Activated CD4-positive, alpha-beta T cell treated with anti-CD3 and anti-CD28 coated beads, Interleukin-2, amount 10 ng/mL, durations not matched to agents 24 days and 14 days (primary cell): ENCODE results near the gene LEPR. TPM values are rescaled to one million over a fixed set of nuclear protein-coding genes. Genes with fewer than 3 reads are reported as not detected.

Source experiments
- DNase-seq: peaks from one replicate; pipeline ENCODE4 v3.0.0; 2022
- H3K27ac Mint-ChIP-seq: one replicate; pipeline ENCODE4 v1.8.0; 2022; ENCODE audit warnings: mild to moderate bottlenecking, mixed read lengths
- H3K27me3 Mint-ChIP-seq: one replicate; pipeline ENCODE4 v1.8.0; 2022; ENCODE audit warnings: mixed read lengths
- H3K36me3 Mint-ChIP-seq: one replicate; pipeline ENCODE4 v1.8.0; 2022; ENCODE audit warnings: low read depth, mild to moderate bottlenecking, mixed read lengths
- H3K4me1 Mint-ChIP-seq: one replicate; pipeline ENCODE4 v1.8.0; 2021; ENCODE audit warnings: mixed read lengths
- H3K4me3 Mint-ChIP-seq: one replicate; pipeline ENCODE4 v1.8.0; 2022; ENCODE audit warnings: mild to moderate bottlenecking, moderate library complexity, mixed read lengths
- H3K9me3 Mint-ChIP-seq: one replicate; pipeline ENCODE4 v1.8.0; 2021; ENCODE audit warnings: mixed read lengths
- intact Hi-C: fragments of 100-400 bp; cut with micrococcal nuclease; formaldehyde crosslinking; loops from one replicate; pipeline ENCODE4 v1.15.1; 2023
- total RNA-seq: library from RNA; stranded (reverse); gene quantifications from 2 replicates; pipeline ENCODE4 v1.2.3, GENCODE V29; 2022

LEPR gene
- total RNA-seq, 1 donor from 2014 or later: 1.1 TPM

- Mint-ChIP-seq H3K4me3 (peak overlapping the region; percentile 38), H3K36me3 (peaks cover 20% of the 10 kb centered on the region), H3K4me1 (peaks cover 71% of the 10 kb centered on the region), H3K27me3 (no peaks in the 10 kb centered on the region), H3K27ac (peak overlapping the region; percentile 54), H3K9me3 (peaks cover 4% of the 10 kb centered on the region)
- intact Hi-C loops: loop anchor here (1.0 to 10.0 kb wide), 10 partner anchors 26 to 978 kb away; partner anchors contain the start of genes AK4, LEPR and LEPROT
- no peak for DNase-seq
Observed at GRCh38 chr1:65393928-65394327, 26.5 kb upstream of the LEPR start.

- Mint-ChIP-seq H3K4me3 (peak overlapping the region; percentile 22), H3K27me3 (no peaks in the 10 kb centered on the region), H3K4me1 (peaks cover 66% of the 10 kb centered on the region), H3K9me3 (peaks cover 4% of the 10 kb centered on the region), H3K27ac (peak overlapping the region; percentile 69), H3K36me3 (peaks cover 26% of the 10 kb centered on the region)
- intact Hi-C loops: loop anchor here (1.0 to 10.0 kb wide), 6 partner anchors 163 to 881 kb away; partner anchors contain the start of gene AK4
- DNase-seq: peak; percentile 75
Observed at GRCh38 chr1:65395887-65396612, 24.4 kb upstream of the LEPR start.

- Mint-ChIP-seq H3K36me3 (peaks cover 25% of the 10 kb centered on the region), H3K27me3 (no peaks in the 10 kb centered on the region), H3K4me1 (peaks cover 51% of the 10 kb centered on the region), H3K9me3 (peaks cover 4% of the 10 kb centered on the region), H3K27ac (peak overlapping the region; percentile 27), H3K4me3 (no peak overlapping the region)
- intact Hi-C loops: loop anchor here (5.0 to 10.0 kb wide), 4 partner anchors 253 to 879 kb away; partner anchors contain the start of gene AK4
- peak; percentile 46 for DNase-seq
Observed at GRCh38 chr1:65398083-65398482, 22.4 kb upstream of the LEPR start.

DNA sequence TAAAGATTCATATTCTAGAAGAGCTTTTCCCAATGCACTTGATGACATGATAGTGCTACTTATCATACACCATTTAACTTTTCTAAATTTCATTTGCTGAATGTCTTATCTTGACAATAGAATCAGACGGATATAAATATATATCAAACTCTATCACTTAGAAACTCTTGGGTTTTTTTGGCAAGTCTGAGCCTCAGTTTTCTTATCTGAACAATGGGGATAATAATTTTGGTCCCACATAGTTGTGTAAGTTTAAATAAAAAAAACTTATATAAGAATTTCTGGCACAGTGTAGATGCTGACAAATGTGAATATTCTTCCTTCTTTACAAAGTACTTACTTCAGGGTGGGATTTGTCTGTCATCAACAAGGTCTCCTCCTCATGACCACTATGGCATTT, 21.5 kb upstream of the LEPR start:
- no peak overlapping the region for H3K27ac Mint-ChIP-seq
- H3K4me3 Mint-ChIP-seq: no peak overlapping the region
- H3K9me3 Mint-ChIP-seq: peaks cover 4% of the 10 kb centered on the region
- no peak for DNase-seq
- H3K27me3 Mint-ChIP-seq: no peaks in the 10 kb centered on the region
- H3K36me3 Mint-ChIP-seq: peaks cover 25% of the 10 kb centered on the region
- intact Hi-C loops: loop anchor here (5.0 to 10.0 kb wide), 4 partner anchors 254 to 878 kb away; partner anchors contain the start of gene AK4
- peaks cover 43% of the 10 kb centered on the region for H3K4me1 Mint-ChIP-seq

DNA sequence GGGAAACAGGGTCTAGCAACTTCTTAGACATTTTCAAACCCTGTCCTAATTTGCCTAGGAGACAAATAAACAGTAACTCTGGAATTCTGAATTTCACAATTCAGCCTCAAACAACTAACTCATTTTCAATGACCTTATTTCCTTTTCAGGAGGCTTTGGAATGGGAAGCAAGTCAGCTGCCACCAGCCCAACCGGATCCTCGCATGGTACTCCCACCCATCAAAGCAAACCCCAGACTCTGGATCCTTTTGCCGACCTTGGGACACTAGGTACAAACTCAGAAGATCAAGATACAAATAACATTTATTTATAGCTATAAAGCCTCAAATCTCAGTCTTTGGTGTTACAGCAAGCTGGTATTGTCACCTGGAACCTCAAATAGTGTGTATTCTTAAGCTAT, 18.9 kb upstream of the LEPR start:
- intact Hi-C loops: no loop called here
- no peaks in the 10 kb centered on the region for H3K27me3 Mint-ChIP-seq
- peaks cover 4% of the 10 kb centered on the region for H3K9me3 Mint-ChIP-seq
- DNase-seq: no peak
- H3K4me1 Mint-ChIP-seq: peaks cover 19% of the 10 kb centered on the region
- peaks cover 25% of the 10 kb centered on the region for H3K36me3 Mint-ChIP-seq
- H3K27ac Mint-ChIP-seq: no peak overlapping the region
- H3K4me3 Mint-ChIP-seq: no peak overlapping the region

DNA sequence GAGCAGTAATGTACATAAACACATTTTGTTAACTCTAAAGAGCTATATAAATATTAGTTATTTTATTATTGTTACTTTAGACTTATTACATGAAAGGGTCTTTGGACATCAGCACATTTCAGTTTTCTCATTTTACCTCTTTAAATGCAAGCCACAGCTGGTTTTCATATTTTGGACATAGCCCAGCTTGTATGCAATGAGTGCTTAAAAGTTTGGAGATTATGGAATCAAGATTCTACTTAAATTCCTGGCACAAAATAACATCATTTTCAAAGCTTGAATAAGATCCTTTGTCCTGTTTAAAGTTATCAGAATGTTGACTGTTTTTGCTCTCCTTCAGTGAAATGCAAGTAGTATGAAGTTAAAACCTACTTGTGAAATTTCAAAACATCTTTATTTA, 15.5 kb upstream of the LEPR start:
- peaks cover 3% of the 10 kb centered on the region for H3K27me3 Mint-ChIP-seq
- H3K27ac Mint-ChIP-seq: no peak overlapping the region
- peaks cover 17% of the 10 kb centered on the region for H3K36me3 Mint-ChIP-seq
- no peak for DNase-seq
- no peaks in the 10 kb centered on the region for H3K9me3 Mint-ChIP-seq
- no peak overlapping the region for H3K4me3 Mint-ChIP-seq
- H3K4me1 Mint-ChIP-seq: no peaks in the 10 kb centered on the region
- intact Hi-C loops: no loop called here

DNA sequence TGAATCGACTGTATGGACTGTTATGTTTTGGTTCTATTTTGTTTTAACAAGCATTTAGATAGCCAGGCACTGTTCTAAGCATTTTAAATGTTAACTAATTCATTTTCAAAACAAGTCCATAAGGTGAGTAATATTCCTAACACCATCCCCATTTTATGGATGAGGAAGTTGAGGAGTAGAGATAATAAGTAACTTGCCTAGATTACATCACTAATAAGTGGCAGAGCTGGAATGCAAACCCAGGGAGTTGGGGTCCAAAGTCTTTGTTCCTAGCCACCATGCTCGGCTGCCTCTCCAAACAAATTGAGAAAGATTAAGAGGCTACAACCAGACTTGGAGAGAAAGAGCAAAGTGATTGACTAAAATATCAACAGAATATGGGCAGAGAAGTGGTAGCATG, 12.6 kb upstream of the LEPR start:
- peaks cover 2% of the 10 kb centered on the region for H3K4me1 Mint-ChIP-seq
- intact Hi-C loops: no loop called here
- H3K4me3 Mint-ChIP-seq: no peak overlapping the region
- peaks cover 3% of the 10 kb centered on the region for H3K27me3 Mint-ChIP-seq
- no peak for DNase-seq
- no peak overlapping the region for H3K27ac Mint-ChIP-seq
- H3K36me3 Mint-ChIP-seq: peaks cover 5% of the 10 kb centered on the region
- no peaks in the 10 kb centered on the region for H3K9me3 Mint-ChIP-seq

DNA sequence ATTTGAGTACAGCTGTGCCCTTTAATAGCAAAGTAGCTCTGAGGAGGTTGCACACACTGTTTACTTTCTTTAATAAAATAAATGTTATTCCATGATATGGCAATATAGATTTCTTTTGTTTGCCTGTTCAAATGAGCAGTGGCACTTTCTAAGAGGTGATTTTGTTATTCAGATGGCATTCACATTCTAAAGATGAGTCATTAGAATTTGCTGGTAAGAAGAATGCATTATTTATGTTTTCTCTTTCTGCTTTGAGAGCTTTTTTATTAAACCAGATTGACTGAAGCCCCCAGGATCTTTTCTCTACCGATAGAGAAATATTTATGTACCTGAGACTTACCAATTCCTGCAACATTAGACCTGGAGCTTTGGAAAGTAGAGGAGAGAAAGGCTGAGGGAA, 11.2 kb upstream of the LEPR start:
- intact Hi-C loops: no loop called here
- H3K9me3 Mint-ChIP-seq: no peaks in the 10 kb centered on the region
- H3K27me3 Mint-ChIP-seq: peaks cover 3% of the 10 kb centered on the region
- peaks cover 5% of the 10 kb centered on the region for H3K36me3 Mint-ChIP-seq
- no peak for DNase-seq
- H3K27ac Mint-ChIP-seq: no peak overlapping the region
- H3K4me1 Mint-ChIP-seq: peaks cover 2% of the 10 kb centered on the region
- no peak overlapping the region for H3K4me3 Mint-ChIP-seq

- intact Hi-C loops: no loop called here
- Mint-ChIP-seq H3K4me1 (peaks cover 2% of the 10 kb centered on the region), H3K27ac (no peak overlapping the region), H3K27me3 (peaks cover 3% of the 10 kb centered on the region), H3K36me3 (peaks cover 5% of the 10 kb centered on the region), H3K4me3 (no peak overlapping the region), H3K9me3 (no peaks in the 10 kb centered on the region)
- no peak for DNase-seq
Observed at GRCh38 chr1:65409816-65410326, 10.6 kb upstream of the LEPR start.

DNA sequence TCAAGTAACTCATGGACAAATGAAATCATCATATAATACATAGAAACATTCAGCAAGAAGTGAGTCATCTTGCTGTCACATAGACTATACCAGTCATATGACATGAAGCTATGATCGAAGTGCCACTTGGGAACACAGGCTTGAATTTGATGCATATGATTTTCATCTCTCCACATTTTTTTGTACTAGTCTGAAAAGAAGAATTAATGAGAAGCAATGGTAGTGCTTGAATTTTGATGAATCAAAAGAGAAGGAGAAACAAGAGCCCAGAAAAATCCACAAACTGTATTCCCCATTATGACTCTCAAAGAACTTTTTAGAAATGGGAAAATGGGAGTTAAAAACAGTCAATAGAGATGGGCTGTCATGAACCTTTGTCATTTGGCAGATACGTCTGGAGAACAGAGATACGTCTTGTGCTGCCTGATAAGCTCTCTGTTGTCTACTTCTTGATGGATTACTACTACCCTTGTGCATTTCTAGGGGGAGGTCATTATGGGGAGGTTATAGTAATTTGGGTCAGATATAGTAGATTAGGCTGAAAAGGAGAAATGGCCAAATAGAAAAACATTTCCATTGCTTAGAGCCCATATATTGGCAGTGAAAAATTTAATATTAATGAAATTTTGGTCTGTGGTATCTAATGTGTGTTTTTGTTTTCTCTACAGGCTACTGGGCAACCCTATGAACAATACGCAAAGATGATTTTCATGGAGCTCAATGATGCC, 8.0 kb upstream of the LEPR start:
- H3K36me3 Mint-ChIP-seq: peaks cover 2% of the 10 kb centered on the region
- H3K4me3 Mint-ChIP-seq: no peak overlapping the region
- no peaks in the 10 kb centered on the region for H3K9me3 Mint-ChIP-seq
- intact Hi-C loops: no loop called here
- DNase-seq: no peak
- peaks cover 4% of the 10 kb centered on the region for H3K4me1 Mint-ChIP-seq
- H3K27ac Mint-ChIP-seq: no peak overlapping the region
- peaks cover 8% of the 10 kb centered on the region for H3K27me3 Mint-ChIP-seq

DNA sequence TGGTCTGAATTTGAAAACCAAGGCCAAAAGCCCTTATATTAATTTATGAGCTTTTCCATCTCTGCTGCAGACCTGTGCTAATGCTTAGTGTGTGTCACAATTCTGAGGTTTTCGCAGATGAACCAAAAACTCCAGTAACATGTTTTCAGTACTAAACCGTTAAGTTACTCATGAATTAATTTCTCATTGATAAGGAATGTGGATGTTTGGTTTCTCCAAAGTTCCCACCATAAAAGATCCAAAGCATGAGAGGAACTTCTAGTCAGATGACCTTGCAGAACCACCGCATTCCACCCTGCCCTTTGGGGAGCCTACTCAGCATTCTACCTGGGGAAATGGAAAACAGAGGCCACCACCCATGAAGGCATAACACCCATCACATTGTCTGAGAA, 7.5 kb upstream of the LEPR start:
- no peak overlapping the region for H3K27ac Mint-ChIP-seq
- H3K36me3 Mint-ChIP-seq: peaks cover 2% of the 10 kb centered on the region
- peaks cover 10% of the 10 kb centered on the region for H3K27me3 Mint-ChIP-seq
- H3K4me3 Mint-ChIP-seq: no peak overlapping the region
- H3K9me3 Mint-ChIP-seq: no peaks in the 10 kb centered on the region
- no peak for DNase-seq
- H3K4me1 Mint-ChIP-seq: peaks cover 8% of the 10 kb centered on the region
- intact Hi-C loops: no loop called here

DNA sequence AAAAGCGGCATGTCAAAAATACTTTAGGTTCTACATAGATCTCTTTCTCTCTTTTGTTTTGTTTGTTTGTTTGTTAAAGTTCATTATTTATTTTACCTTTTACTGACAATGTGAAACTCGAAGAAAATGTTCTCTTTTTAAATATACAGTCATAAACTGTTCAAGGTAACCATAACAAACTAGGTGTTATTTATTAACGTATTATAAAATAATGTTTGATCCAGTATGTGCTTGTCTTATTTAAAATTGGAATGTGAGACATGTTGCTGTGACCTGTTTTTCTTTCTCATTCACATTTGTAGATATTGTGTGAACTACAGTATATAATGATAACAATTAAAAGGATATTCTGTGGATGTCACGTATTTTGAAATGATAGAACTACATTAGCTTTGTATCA, 5.9 kb upstream of the LEPR start:
- peaks cover 17% of the 10 kb centered on the region for H3K4me1 Mint-ChIP-seq
- H3K4me3 Mint-ChIP-seq: no peak overlapping the region
- H3K36me3 Mint-ChIP-seq: peaks cover 2% of the 10 kb centered on the region
- no peak overlapping the region for H3K27ac Mint-ChIP-seq
- intact Hi-C loops: no loop called here
- H3K9me3 Mint-ChIP-seq: no peaks in the 10 kb centered on the region
- no peak for DNase-seq
- H3K27me3 Mint-ChIP-seq: peaks cover 10% of the 10 kb centered on the region

GRCh38 chr1:65416767-65417166, 3.7 kb upstream of the LEPR start:
- Mint-ChIP-seq H3K4me1 (peaks cover 20% of the 10 kb centered on the region), H3K27ac (no peak overlapping the region), H3K27me3 (peaks cover 7% of the 10 kb centered on the region), H3K36me3 (no peaks in the 10 kb centered on the region), H3K9me3 (no peaks in the 10 kb centered on the region), H3K4me3 (no peak overlapping the region)
- intact Hi-C loops: no loop called here
- DNase-seq: no peak

DNA sequence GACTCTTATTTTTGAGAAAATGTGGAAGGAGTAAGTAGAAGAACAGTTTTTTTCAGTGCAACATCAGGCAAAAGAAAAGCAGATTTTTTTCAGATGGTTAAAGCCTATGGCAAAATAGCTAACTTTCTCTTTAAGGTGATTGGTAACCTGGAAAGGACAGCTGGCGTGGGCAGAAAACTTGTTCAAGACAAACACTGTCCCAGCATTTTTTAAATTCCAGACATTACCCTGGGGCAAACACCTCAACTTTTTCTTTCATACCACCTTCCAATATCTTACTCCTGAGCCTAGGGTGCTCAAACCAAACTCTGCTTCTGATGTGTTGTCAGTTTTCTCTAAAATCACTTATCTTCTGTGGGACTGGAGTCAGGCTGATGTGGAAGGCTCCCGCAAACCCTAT, 2.7 kb upstream of the LEPR start:
- Mint-ChIP-seq H3K4me3 (no peak overlapping the region), H3K27ac (no peak overlapping the region), H3K4me1 (peaks cover 18% of the 10 kb centered on the region), H3K36me3 (no peaks in the 10 kb centered on the region), H3K9me3 (no peaks in the 10 kb centered on the region), H3K27me3 (peaks cover 7% of the 10 kb centered on the region)
- intact Hi-C loops: loop anchor here (2.0 kb wide), 1 partner anchor 269 kb away; the partner anchor contains the start of gene AK4
- no peak for DNase-seq
